B cell (primary cell): ENCODE data around the gene KLHL33.
"Not testable (repeated sequence)": the region's sequence is repeated elsewhere in the genome, so short reads cannot be mapped to it uniquely, and the experiment has no call there.

Experiments used
- CTCF ChIP-seq: fragments of 200-600 bp; IDR thresholded peaks from one replicate; pipeline ENCODE4 v1.8.0; 2022; ENCODE audit warnings: antibody characterized with exemption, mild to moderate bottlenecking
- EZH2 ChIP-seq: IDR thresholded peaks from 2 replicates; pipeline ENCODE4 v1.6.1; 2012; ENCODE audit warnings: borderline replicate concordance, low read depth, mild to moderate bottlenecking, moderate library complexity, low read length; ENCODE audit not compliant: insufficient read depth, poor library complexity, severe bottlenecking

GRCh38 chr14:20443650-20444049 is 7.7 kb upstream of the KLHL33 start:
- not testable (repeated sequence) for TF ChIP-seq CTCF, EZH2
